ENCODE results near the gene CHTF18. TPM values are rescaled to one million over a fixed set of nuclear protein-coding genes. Genes with fewer than 3 reads are reported as not detected.
A peak's percentile ranks its signal among the peaks of the same experiment; 100 is the strongest.

CHTF18 gene
- total RNA-seq, 1 donor from 2014 or later: 11.3 TPM

GRCh38 chr16:824194-824593 lies 35.8 kb downstream of the CHTF18 start:
- Histone ChIP-seq H3K36me3 (no peaks in the 10 kb centered on the region), H3K4me3 (no peak overlapping the region), H3K27me3 (ENCODE audit: low read depth) (peaks cover 17% of the 10 kb centered on the region), H3K27ac (no peak overlapping the region), H3K4me1 (no peaks in the 10 kb centered on the region), H3K9me3 (no peaks in the 10 kb centered on the region)
- DNase-seq (no peak), ATAC-seq (peak in 1 of 2 donors; percentile 55)
- TF ChIP-seq CTCF (IDR thresholded peaks at IDR 0.05): no peak
- intact Hi-C loops (cut with DNase I): no loop called here

- no peak for ATAC-seq
- Histone ChIP-seq H3K27ac (no peak overlapping the region), H3K4me3 (no peak overlapping the region), H3K9me3 (no peaks in the 10 kb centered on the region), H3K36me3 (no peaks in the 10 kb centered on the region), H3K4me1 (no peaks in the 10 kb centered on the region), H3K27me3 (ENCODE audit: low read depth) (peaks cover 17% of the 10 kb centered on the region)
- no peak for DNase-seq
- intact Hi-C loops (cut with DNase I): no loop called here
- TF ChIP-seq CTCF (IDR thresholded peaks at IDR 0.05): no peak
Observed at GRCh38 chr16:824601-825000, 36.2 kb downstream of the CHTF18 start.

GRCh38 chr16:825341-826061 lies 37.1 kb downstream of the CHTF18 start:
- H3K27me3 ChIP-seq (ENCODE audit: low read depth): peaks cover 17% of the 10 kb centered on the region
- DNase-seq (no peak), ATAC-seq (no peak)
- no peaks in the 10 kb centered on the region for H3K36me3 ChIP-seq
- no peak overlapping the region for H3K4me3 ChIP-seq
- H3K27ac ChIP-seq: no peak overlapping the region
- no peaks in the 10 kb centered on the region for H3K9me3 ChIP-seq
- TF ChIP-seq CTCF (IDR thresholded peaks at IDR 0.05): no peak
- H3K4me1 ChIP-seq: no peaks in the 10 kb centered on the region
- intact Hi-C loops (cut with DNase I): no loop called here

GRCh38 chr16:827513-827912 lies 39.1 kb downstream of the CHTF18 start:
- DNase-seq: no peak
- no peaks in the 10 kb centered on the region for H3K36me3 ChIP-seq
- no peaks in the 10 kb centered on the region for H3K4me1 ChIP-seq
- ATAC-seq: no peak
- no peak overlapping the region for H3K4me3 ChIP-seq
- H3K9me3 ChIP-seq: no peaks in the 10 kb centered on the region
- intact Hi-C loops (cut with DNase I): no loop called here
- H3K27ac ChIP-seq: no peak overlapping the region
- H3K27me3 ChIP-seq (ENCODE audit: low read depth): peaks cover 7% of the 10 kb centered on the region
- TF ChIP-seq CTCF (IDR thresholded peaks at IDR 0.05): no peak

GRCh38 chr16:828891-829290 lies 40.5 kb downstream of the CHTF18 start:
- DNase-seq (no peak), ATAC-seq (no peak)
- H3K4me3 ChIP-seq: no peak overlapping the region
- H3K36me3 ChIP-seq: no peaks in the 10 kb centered on the region
- no peak overlapping the region for H3K27ac ChIP-seq
- intact Hi-C loops (cut with DNase I): no loop called here
- H3K27me3 ChIP-seq (ENCODE audit: low read depth): peaks cover 6% of the 10 kb centered on the region
- H3K9me3 ChIP-seq: no peaks in the 10 kb centered on the region
- TF ChIP-seq CTCF (IDR thresholded peaks at IDR 0.05): no peak
- H3K4me1 ChIP-seq: no peaks in the 10 kb centered on the region

Measured in lower lobe of right lung (tissue), 2 donors.